Liver (tissue), 9 donors: Measurements from ENCODE around the gene SC5D. TPM values are rescaled to one million over a fixed set of nuclear protein-coding genes. Genes with fewer than 3 reads are reported as not detected.

Experiments
- DNase-seq: peaks from one replicate; pipeline ENCODE4 v3.0.0-alpha.2; 2017; ENCODE audit warnings: low spot score
- H3K27ac ChIP-seq, 2 donors: one replicate each; pipeline ENCODE4 v1.7.0; 2013; ENCODE audit warnings: inconsistent platforms in 2 of 2, low read length in 2 of 2, control low read depth in 1 of 2, low read depth in 1 of 2, mild to moderate bottlenecking in 1 of 2
- H3K27me3 ChIP-seq, 4 donors: one replicate each; pipeline versions ENCODE4 v1.6.1 to v1.7.0; 2013; ENCODE audit warnings: low read length in 3 of 4, inconsistent platforms in 1 of 4, mild to moderate bottlenecking in 1 of 4, moderate library complexity in 1 of 4; ENCODE audit not compliant: control insufficient read depth in 4 of 4, insufficient read depth in 4 of 4
- H3K36me3 ChIP-seq, 4 donors: one replicate each; pipeline versions ENCODE4 v1.6.1 to v1.7.0; 2013; ENCODE audit warnings: low read length in 3 of 4, mild to moderate bottlenecking in 3 of 4, low read depth in 1 of 4, moderate library complexity in 1 of 4; ENCODE audit not compliant: control insufficient read depth in 4 of 4, insufficient read depth in 3 of 4
- H3K4me1 ChIP-seq, 4 donors: one replicate each; pipeline versions ENCODE4 v1.6.1 to v1.7.0; 2013; ENCODE audit warnings: low read length in 3 of 4, mild to moderate bottlenecking in 3 of 4, moderate library complexity in 1 of 4; ENCODE audit not compliant: control insufficient read depth in 4 of 4, insufficient read depth in 4 of 4
- H3K4me3 ChIP-seq, 3 donors: one replicate each; pipeline versions ENCODE4 v1.6.1 to v1.7.0; 2013; ENCODE audit warnings: low read length in 3 of 3, control low read depth in 1 of 3, low read depth in 1 of 3, mild to moderate bottlenecking in 1 of 3
- H3K9ac ChIP-seq, 2 donors: one replicate each; pipeline ENCODE4 v1.7.0; 2013; ENCODE audit warnings: low read length in 2 of 2, mild to moderate bottlenecking in 2 of 2, moderate library complexity in 2 of 2, control low read depth in 1 of 2, low read depth in 1 of 2
- H3K9me3 ChIP-seq, 4 donors: one replicate each; pipeline versions ENCODE4 v1.6.1 to v1.7.0; 2013; ENCODE audit warnings: low read length in 3 of 4; ENCODE audit not compliant: control insufficient read depth in 4 of 4
- EGR1 ChIP-seq, 2 donors: IDR thresholded peaks; 2 replicates each; pipeline ENCODE4 v1.6.1; 2016 to 2018; ENCODE audit warnings: antibody characterized with exemption in 2 of 2, low read depth in 2 of 2
- FOXA1 ChIP-seq: IDR thresholded peaks from 2 replicates; pipeline ENCODE4 v1.6.1; 2016; ENCODE audit warnings: antibody characterized with exemption
- FOXA2 ChIP-seq: IDR thresholded peaks from 2 replicates; pipeline ENCODE4 v1.6.1; 2016; ENCODE audit warnings: antibody characterized with exemption
- GABPA ChIP-seq, 2 donors: IDR thresholded peaks in 1 of 2; conservative IDR thresholded peaks in 1 of 2; 2 replicates each; pipeline ENCODE4 v1.6.1; 2016; ENCODE audit warnings: antibody characterized with exemption in 2 of 2, mild to moderate bottlenecking in 1 of 2, moderate library complexity in 1 of 2
- HNF4A ChIP-seq, 2 donors: conservative IDR thresholded peaks; 2 replicates each; pipeline ENCODE4 v1.6.1; 2016; ENCODE audit warnings: antibody characterized with exemption in 2 of 2, mild to moderate bottlenecking in 2 of 2
- HNF4G ChIP-seq: IDR thresholded peaks from 2 replicates; pipeline ENCODE4 v1.6.1; 2016; ENCODE audit warnings: antibody characterized with exemption
- JUND ChIP-seq, 2 donors: IDR thresholded peaks; 2 replicates each; pipeline ENCODE4 v1.6.1; 2016; ENCODE audit warnings: antibody characterized with exemption in 2 of 2
- MAX ChIP-seq: IDR thresholded peaks from 2 replicates; pipeline ENCODE4 v1.6.1; 2016; ENCODE audit warnings: antibody characterized with exemption
- NR2F2 ChIP-seq: IDR thresholded peaks from 2 replicates; pipeline ENCODE4 v1.6.1; 2016; ENCODE audit warnings: antibody characterized with exemption
- RAD21 ChIP-seq, 2 donors: IDR thresholded peaks; 2 replicates each; pipeline ENCODE4 v1.6.1; 2016; ENCODE audit warnings: antibody characterized with exemption in 2 of 2, mild to moderate bottlenecking in 2 of 2
- REST ChIP-seq: IDR thresholded peaks from 2 replicates; pipeline ENCODE4 v1.6.1; 2016; ENCODE audit warnings: antibody characterized with exemption, mild to moderate bottlenecking
- RXRA ChIP-seq, 2 donors: IDR thresholded peaks; 2 replicates each; pipeline ENCODE4 v1.6.1; 2017 to 2018; ENCODE audit warnings: antibody characterized with exemption in 2 of 2, mild to moderate bottlenecking in 1 of 2
- SP1 ChIP-seq: IDR thresholded peaks from 2 replicates; pipeline ENCODE4 v1.6.1; 2018; ENCODE audit warnings: antibody characterized with exemption, mild to moderate bottlenecking
- TAF1 ChIP-seq: conservative IDR thresholded peaks from 2 replicates; pipeline ENCODE4 v1.6.1; 2016; ENCODE audit warnings: antibody characterized with exemption, mild to moderate bottlenecking
- YY1 ChIP-seq: IDR thresholded peaks from 2 replicates; pipeline ENCODE4 v1.6.1; 2016; ENCODE audit warnings: antibody characterized with exemption, mild to moderate bottlenecking
- ZBTB33 ChIP-seq: IDR thresholded peaks from 2 replicates; pipeline ENCODE4 v1.6.1; 2016; ENCODE audit warnings: antibody characterized with exemption
- WGBS: extraction: QIAGEN DNeasy Blood & Tissue Kit; methylation state at CpG from one replicate; pipeline ENCODE4 v1.1.7; 2013; 5-methylcytosine and 5-hydroxymethylcytosine counted together
- polyA plus RNA-seq, 2 donors: library from polyadenylated mRNA; stranded (reverse) in 1 of 2; unstranded in 1 of 2; fragments of 200-250 nt in 1 of 2; fragments of >200 nt in 1 of 2; fragmentation: Nextera tagmentation in 1 of 2; extraction: Ambion mirVana in 1 of 2; gene quantifications; one replicate each; pipeline versions ENCODE4 v1.2.1 to v1.2.3, GENCODE V29; 2013 to 2015
- total RNA-seq, 2 donors: library from RNA; depleted of rRNA; stranded (reverse); fragments of >200 nt; gene quantifications; one replicate each; pipeline ENCODE4 v1.2.3, GENCODE V29; 2014
- TF ChIP-seq, protein P1 (sequence below): fragments of 150-350 bp; IDR thresholded peaks from 2 replicates; pipeline ENCODE4 v1.5.1; 2017; ENCODE audit warnings: improper control_type of control experiment, low read depth, low read length; ENCODE audit not compliant: missing input control
- TF ChIP-seq, protein P2 (sequence below): IDR thresholded peaks from 2 replicates; pipeline ENCODE4 v1.6.1; 2016; ENCODE audit warnings: antibody characterized with exemption
- donor health status: healthy.
- donor health status: healthy.
- donor health status: healthy.
- donor health status: healthy.
- donor health status: healthy.

The SC5D gene
- total and polyA plus RNA-seq, 4 donors: 80.1 to 282 (median 153) TPM

GRCh38 chr11:121244884-121245283 lies 47.7 kb upstream of the SC5D start:
- DNase-seq: no peak
- no peak overlapping the region for H3K27ac ChIP-seq
- TF ChIP-seq RXRA (IDR thresholded peaks at IDR 0.05) (no peak), FOXA2 (no peak), YY1 (no peak), EGR1 (IDR thresholded peaks at IDR 0.05; ENCODE audit: low read depth in 2 of 2) (no peak), REST (no peak), HNF4G (no peak), FOXA1 (no peak), NR2F2 (no peak), HNF4A (conservative IDR thresholded peaks at IDR 0.05) (no peak), TAF1 (no peak), GABPA (IDR thresholded peaks at IDR 0.05 in 1 of 2, conservative IDR thresholded peaks at IDR 0.05 in 1 of 2) (no peak), SP1 (no peak), JUND (IDR thresholded peaks at IDR 0.05) (no peak), RAD21 (IDR thresholded peaks at IDR 0.05) (no peak), ZBTB33 (no peak), MAX (no peak)
- TF ChIP-seq, protein P1, sequence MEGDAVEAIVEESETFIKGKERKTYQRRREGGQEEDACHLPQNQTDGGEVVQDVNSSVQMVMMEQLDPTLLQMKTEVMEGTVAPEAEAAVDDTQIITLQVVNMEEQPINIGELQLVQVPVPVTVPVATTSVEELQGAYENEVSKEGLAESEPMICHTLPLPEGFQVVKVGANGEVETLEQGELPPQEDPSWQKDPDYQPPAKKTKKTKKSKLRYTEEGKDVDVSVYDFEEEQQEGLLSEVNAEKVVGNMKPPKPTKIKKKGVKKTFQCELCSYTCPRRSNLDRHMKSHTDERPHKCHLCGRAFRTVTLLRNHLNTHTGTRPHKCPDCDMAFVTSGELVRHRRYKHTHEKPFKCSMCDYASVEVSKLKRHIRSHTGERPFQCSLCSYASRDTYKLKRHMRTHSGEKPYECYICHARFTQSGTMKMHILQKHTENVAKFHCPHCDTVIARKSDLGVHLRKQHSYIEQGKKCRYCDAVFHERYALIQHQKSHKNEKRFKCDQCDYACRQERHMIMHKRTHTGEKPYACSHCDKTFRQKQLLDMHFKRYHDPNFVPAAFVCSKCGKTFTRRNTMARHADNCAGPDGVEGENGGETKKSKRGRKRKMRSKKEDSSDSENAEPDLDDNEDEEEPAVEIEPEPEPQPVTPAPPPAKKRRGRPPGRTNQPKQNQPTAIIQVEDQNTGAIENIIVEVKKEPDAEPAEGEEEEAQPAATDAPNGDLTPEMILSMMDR: no peak
- TF ChIP-seq, protein P2, sequence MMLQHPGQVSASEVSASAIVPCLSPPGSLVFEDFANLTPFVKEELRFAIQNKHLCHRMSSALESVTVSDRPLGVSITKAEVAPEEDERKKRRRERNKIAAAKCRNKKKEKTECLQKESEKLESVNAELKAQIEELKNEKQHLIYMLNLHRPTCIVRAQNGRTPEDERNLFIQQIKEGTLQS: no peak
- no peak overlapping the region for H3K4me3 ChIP-seq
- H3K36me3 ChIP-seq: no peaks in the 10 kb centered on the region
- no peaks in the 10 kb centered on the region for H3K27me3 ChIP-seq
- H3K9ac ChIP-seq: no peak overlapping the region
- WGBS: 89% methylated on average over 10 of the region's 10 CpGs
- H3K4me1 ChIP-seq: peaks cover 0 to 5% (median 0%) of the 10 kb centered on the region in 4 donors
- H3K9me3 ChIP-seq: no peaks in the 10 kb centered on the region
